Measurements from ENCODE around the gene SHQ1.
A peak's percentile ranks its signal among the peaks of the same experiment; 100 is the strongest.

Gene SHQ1

GRCh38 chr3:72860053-72860452, 11.8 kb upstream of the SHQ1 start:
- H3K4me3 ChIP-seq (ENCODE audit: low read length, poor library complexity, severe bottlenecking): no peak overlapping the region
- no peaks in the 10 kb centered on the region for H3K27me3 ChIP-seq (ENCODE audit: insufficient read depth, low read length, poor library complexity, severe bottlenecking)
- H3K9me3 ChIP-seq (ENCODE audit: insufficient read depth, low read depth, low read length): no peaks in the 10 kb centered on the region
- H3K36me3 ChIP-seq (ENCODE audit: insufficient read depth, low read length): no peaks in the 10 kb centered on the region
- no peak overlapping the region for H3K9ac ChIP-seq (ENCODE audit: low read depth, low read length, poor library complexity, severe bottlenecking)
- H2AFZ ChIP-seq (ENCODE audit: low read length): no peak overlapping the region
- no peaks in the 10 kb centered on the region for H3K9me2 ChIP-seq (replicated peaks; ENCODE audit: low read depth, low read length)
- peaks cover 7% of the 10 kb centered on the region for H3K4me1 ChIP-seq (ENCODE audit: insufficient read depth, low read length, poor library complexity, severe bottlenecking)
- H3F3A ChIP-seq (ENCODE audit: low read depth): no peaks in the 10 kb centered on the region
- TF ChIP-seq EZH2phosphoT487 (IDR thresholded peaks at IDR 0.05; ENCODE audit: borderline replicate concordance) (no peak), CTCF (conservative IDR thresholded peaks at IDR 0.05; ENCODE audit: low read length) (no peak)
- no peaks in the 10 kb centered on the region for H4K20me1 ChIP-seq (ENCODE audit: insufficient read depth, low read length, poor library complexity, severe bottlenecking)
- H3K79me2 ChIP-seq (ENCODE audit: insufficient read depth, low read length): no peaks in the 10 kb centered on the region
- no peak overlapping the region for H3K4me2 ChIP-seq (ENCODE audit: low read depth, low read length, poor library complexity, severe bottlenecking)

- no peak overlapping the region for H3K9ac ChIP-seq (ENCODE audit: low read depth, low read length, poor library complexity, severe bottlenecking)
- no peak for TF ChIP-seq CTCF (conservative IDR thresholded peaks at IDR 0.05; ENCODE audit: low read length)
- no peak for TF ChIP-seq EZH2phosphoT487 (IDR thresholded peaks at IDR 0.05; ENCODE audit: borderline replicate concordance)
- no peaks in the 10 kb centered on the region for H3K79me2 ChIP-seq (ENCODE audit: insufficient read depth, low read length)
- H3K9me2 ChIP-seq (replicated peaks; ENCODE audit: low read depth, low read length): no peaks in the 10 kb centered on the region
- H3K4me3 ChIP-seq (ENCODE audit: low read length, poor library complexity, severe bottlenecking): no peak overlapping the region
- H3F3A ChIP-seq (ENCODE audit: low read depth): no peaks in the 10 kb centered on the region
- no peaks in the 10 kb centered on the region for H3K27me3 ChIP-seq (ENCODE audit: insufficient read depth, low read length, poor library complexity, severe bottlenecking)
- no peak overlapping the region for H3K4me2 ChIP-seq (ENCODE audit: low read depth, low read length, poor library complexity, severe bottlenecking)
- H4K20me1 ChIP-seq (ENCODE audit: insufficient read depth, low read length, poor library complexity, severe bottlenecking): no peaks in the 10 kb centered on the region
- H2AFZ ChIP-seq (ENCODE audit: low read length): no peak overlapping the region
- no peaks in the 10 kb centered on the region for H3K36me3 ChIP-seq (ENCODE audit: insufficient read depth, low read length)
- H3K9me3 ChIP-seq (ENCODE audit: insufficient read depth, low read depth, low read length): no peaks in the 10 kb centered on the region
- H3K4me1 ChIP-seq (ENCODE audit: insufficient read depth, low read length, poor library complexity, severe bottlenecking): peaks cover 11% of the 10 kb centered on the region
These were observed 6.8 kb upstream of the SHQ1 start for GRCh38 chr3:72855001-72855400.

- no peaks in the 10 kb centered on the region for H3K36me3 ChIP-seq (ENCODE audit: insufficient read depth, low read length)
- peak overlapping the region; percentile 92 for H3K4me2 ChIP-seq (ENCODE audit: low read depth, low read length, poor library complexity, severe bottlenecking)
- H2AFZ ChIP-seq (ENCODE audit: low read length): peak overlapping the region; percentile 80
- peaks cover 59% of the 10 kb centered on the region for H3K4me1 ChIP-seq (ENCODE audit: insufficient read depth, low read length, poor library complexity, severe bottlenecking)
- H4K20me1 ChIP-seq (ENCODE audit: insufficient read depth, low read length, poor library complexity, severe bottlenecking): peaks cover 20% of the 10 kb centered on the region
- peaks cover 9% of the 10 kb centered on the region; the same call in 1 of the 2 replicates for H3F3A ChIP-seq (ENCODE audit: low read depth)
- H3K27me3 ChIP-seq (ENCODE audit: insufficient read depth, low read length, poor library complexity, severe bottlenecking): no peaks in the 10 kb centered on the region
- peak overlapping the region; percentile 77 for H3K4me3 ChIP-seq (ENCODE audit: low read length, poor library complexity, severe bottlenecking)
- H3K9ac ChIP-seq (ENCODE audit: low read depth, low read length, poor library complexity, severe bottlenecking): peak overlapping the region; percentile 76
- TF ChIP-seq EZH2phosphoT487 (IDR thresholded peaks at IDR 0.05; ENCODE audit: borderline replicate concordance): no peak
- TF ChIP-seq CTCF (conservative IDR thresholded peaks at IDR 0.05; ENCODE audit: low read length): no peak
- no peaks in the 10 kb centered on the region for H3K9me3 ChIP-seq (ENCODE audit: insufficient read depth, low read depth, low read length)
- no peaks in the 10 kb centered on the region for H3K9me2 ChIP-seq (replicated peaks; ENCODE audit: low read depth, low read length)
- peaks cover 45% of the 10 kb centered on the region for H3K79me2 ChIP-seq (ENCODE audit: insufficient read depth, low read length)
These were observed 447 bp upstream of the SHQ1 start for GRCh38 chr3:72848703-72849081.

Data from Loucy (cell line).